ENCODE results near the gene TMEM245.

Gene TMEM245
- 217 reads per million, percentile 93 among the genes with 10 or more reads in this experiment for total RNA-seq

GRCh38 chr9:109119439-109120203 is at the start of gene TMEM245:
TMEM245 (minus strand) TSS chr9:109119947; CDS start chr9:109119913, 34 bp downstream.
- peak; percentile 93 for DNase-seq

GRCh38 chr9:109168170-109168569 is 48.4 kb upstream of the TMEM245 start:
- no peak for DNase-seq

- no peak for DNase-seq
Measured at GRCh38 chr9:109167716-109168115, 48.0 kb upstream of the TMEM245 start.

GRCh38 chr9:109166771-109167601 is 47.2 kb upstream of the TMEM245 start, which contains the start of gene FRRS1L:
FRRS1L (minus strand) TSS chr9:109167249; CDS start chr9:109167138, 111 bp downstream.
- no peak for DNase-seq

- DNase-seq = no peak
Measured at GRCh38 chr9:109166171-109166770, 46.5 kb upstream of the TMEM245 start.

GRCh38 chr9:109164042-109164441 is 44.3 kb upstream of the TMEM245 start:
- no peak for DNase-seq

GRCh38 chr9:109163194-109163593 is 43.4 kb upstream of the TMEM245 start:
- DNase-seq = no peak

GRCh38 chr9:109162677-109163076 is 42.9 kb upstream of the TMEM245 start:
- no peak for DNase-seq

GRCh38 chr9:109161471-109161870 is 41.7 kb upstream of the TMEM245 start:
- DNase-seq = no peak

- no peak for DNase-seq
Measured at GRCh38 chr9:109159583-109159982, 39.8 kb upstream of the TMEM245 start.

- no peak for DNase-seq
Measured at GRCh38 chr9:109158651-109159050, 38.9 kb upstream of the TMEM245 start.

- no peak for DNase-seq
Measured at GRCh38 chr9:109156708-109157107, 37.0 kb upstream of the TMEM245 start.

- no peak for DNase-seq
Measured at GRCh38 chr9:109150925-109151545, 31.3 kb upstream of the TMEM245 start.

- no peak for DNase-seq
Measured at GRCh38 chr9:109149722-109150121, 30.0 kb upstream of the TMEM245 start.

- DNase-seq = no peak
Measured at GRCh38 chr9:109149089-109149488, 29.3 kb upstream of the TMEM245 start.

- no peak for DNase-seq
Measured at GRCh38 chr9:109145051-109145450, 25.3 kb upstream of the TMEM245 start.

- no peak for DNase-seq
Measured at GRCh38 chr9:109143881-109144562, 24.3 kb upstream of the TMEM245 start.

GRCh38 chr9:109141375-109141774 is 21.6 kb upstream of the TMEM245 start:
- DNase-seq = no peak

GRCh38 chr9:109139851-109140250 is 20.1 kb upstream of the TMEM245 start:
- DNase-seq = no peak

GRCh38 chr9:109138421-109138820 is 18.7 kb upstream of the TMEM245 start:
- no peak for DNase-seq

GRCh38 chr9:109134167-109134578 is 14.4 kb upstream of the TMEM245 start:
- DNase-seq = no peak

- DNase-seq = no peak
Measured at GRCh38 chr9:109133533-109133932, 13.8 kb upstream of the TMEM245 start.

All from effector CD4-positive, alpha-beta T cell (primary cell).